ENCODE data around the gene RENBP. TPM values are rescaled to one million over a fixed set of nuclear protein-coding genes. Genes with fewer than 3 reads are reported as not detected.

Gene RENBP
- total and polyA plus RNA-seq, 9 donors: 0.80 to 4.9 (median 2.5) TPM

DNA sequence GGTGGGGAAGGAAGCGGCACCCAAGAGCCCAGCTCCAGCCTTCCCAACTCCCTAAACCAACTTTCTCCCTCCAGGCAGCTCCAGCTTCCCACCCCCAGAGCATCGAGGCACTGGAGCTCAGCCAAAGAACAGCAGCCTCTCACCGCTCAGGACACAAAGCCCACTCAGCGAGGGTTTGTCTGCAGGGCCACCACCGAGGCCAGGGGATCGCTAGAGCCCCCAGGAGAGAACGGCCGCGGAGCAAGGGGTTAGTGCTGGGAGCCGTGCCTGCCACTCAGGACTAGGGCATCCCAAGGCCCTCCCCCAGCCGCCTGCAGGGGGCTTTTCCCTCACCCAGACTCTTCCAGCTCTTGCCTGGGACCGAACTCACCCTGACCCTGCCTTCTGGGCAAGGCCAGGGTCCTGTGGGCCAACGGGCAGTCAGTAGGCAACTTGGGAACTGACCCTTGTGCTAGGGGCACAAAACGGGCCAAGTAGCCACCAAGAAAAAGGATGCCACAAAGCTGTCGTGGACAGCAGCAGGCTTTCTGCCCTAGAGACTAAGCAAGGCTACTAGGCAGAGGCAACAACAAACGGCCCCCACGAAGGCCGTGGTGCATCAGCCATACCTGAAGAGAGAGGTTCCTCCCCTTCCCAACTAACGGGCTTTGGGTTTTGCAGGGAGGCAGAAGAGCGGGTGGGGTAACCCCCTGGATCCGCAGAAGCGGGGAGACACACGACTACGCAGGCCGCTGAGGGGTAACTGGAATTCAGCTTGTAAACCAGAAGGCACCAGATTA is 24.9 kb upstream of the RENBP start:
- peak overlapping the region; percentile 83 for H3K4me3 ChIP-seq
- intact Hi-C loops (cut with DNase I): no loop called here
- no peak for TF ChIP-seq EP300 (IDR thresholded peaks at IDR 0.05)
- TF ChIP-seq CTCF (IDR thresholded peaks at IDR 0.05): no peak
- no peak for TF ChIP-seq POLR2A (IDR thresholded peaks at IDR 0.05)
- H3K9me3 ChIP-seq: no peaks in the 10 kb centered on the region
- H3K27me3 ChIP-seq: no peaks in the 10 kb centered on the region
- 35 to 45% (median 38%) methylated on average over 25 of the region's 25 CpGs for WGBS, 3 donors
- no peaks in the 10 kb centered on the region for H3K36me3 ChIP-seq
- H3K27ac ChIP-seq: peak overlapping the region in 1 of 2 donors; percentile 67
- DNase-seq: peak in 2 of 5 donors; percentile 52 to 60
- H3K4me1 ChIP-seq (ENCODE audit: insufficient read depth): peaks cover 13% of the 10 kb centered on the region

DNA sequence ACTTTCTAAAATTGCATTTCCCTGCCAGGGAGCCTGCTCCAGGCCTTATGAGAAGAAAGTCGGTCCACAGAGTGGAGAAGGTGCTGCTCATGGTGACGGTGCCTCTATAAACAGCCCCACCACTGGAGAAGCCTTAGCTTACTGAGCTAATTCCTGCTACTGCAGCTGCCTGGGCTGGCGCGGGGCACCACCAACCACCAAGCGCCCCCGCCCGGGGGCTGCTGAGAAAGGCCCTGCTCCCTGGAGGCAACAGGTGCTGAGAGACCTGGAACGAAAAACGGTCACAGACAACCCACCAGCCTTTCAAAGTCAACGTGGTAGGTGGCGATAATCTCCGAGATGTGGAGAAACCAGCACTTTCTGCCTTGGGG is 24.3 kb upstream of the RENBP start:
- H3K9me3 ChIP-seq: no peaks in the 10 kb centered on the region
- no peaks in the 10 kb centered on the region for H3K36me3 ChIP-seq
- H3K4me3 ChIP-seq: peak overlapping the region; percentile 83
- no peaks in the 10 kb centered on the region for H3K27me3 ChIP-seq
- 45 to 62% (median 53%) methylated on average over 12 of the region's 12 CpGs for WGBS, 3 donors
- H3K27ac ChIP-seq: peak overlapping the region in 1 of 2 donors; percentile 67
- TF ChIP-seq EP300 (IDR thresholded peaks at IDR 0.05): no peak
- no peak for TF ChIP-seq POLR2A (IDR thresholded peaks at IDR 0.05)
- TF ChIP-seq CTCF (IDR thresholded peaks at IDR 0.05): no peak
- peaks cover 9% of the 10 kb centered on the region for H3K4me1 ChIP-seq (ENCODE audit: insufficient read depth)
- intact Hi-C loops (cut with DNase I): no loop called here
- DNase-seq: peak in 1 of 5 donors; percentile 37

- no peak for DNase-seq
- Histone ChIP-seq H3K27ac (no peak overlapping the region), H3K9me3 (no peaks in the 10 kb centered on the region), H3K27me3 (no peaks in the 10 kb centered on the region), H3K4me3 (no peak overlapping the region), H3K36me3 (no peaks in the 10 kb centered on the region), H3K4me1 (ENCODE audit: insufficient read depth) (peaks cover 5% of the 10 kb centered on the region)
- TF ChIP-seq CTCF (IDR thresholded peaks at IDR 0.05) (no peak), EP300 (IDR thresholded peaks at IDR 0.05) (no peak), POLR2A (IDR thresholded peaks at IDR 0.05) (no peak)
- intact Hi-C loops (cut with DNase I): no loop called here
- 67 to 72% (median 68%) methylated on average over 9 of the region's 9 CpGs for WGBS, 3 donors
Measured at GRCh38 chrX:153968255-153968654, 23.8 kb upstream of the RENBP start.

DNA sequence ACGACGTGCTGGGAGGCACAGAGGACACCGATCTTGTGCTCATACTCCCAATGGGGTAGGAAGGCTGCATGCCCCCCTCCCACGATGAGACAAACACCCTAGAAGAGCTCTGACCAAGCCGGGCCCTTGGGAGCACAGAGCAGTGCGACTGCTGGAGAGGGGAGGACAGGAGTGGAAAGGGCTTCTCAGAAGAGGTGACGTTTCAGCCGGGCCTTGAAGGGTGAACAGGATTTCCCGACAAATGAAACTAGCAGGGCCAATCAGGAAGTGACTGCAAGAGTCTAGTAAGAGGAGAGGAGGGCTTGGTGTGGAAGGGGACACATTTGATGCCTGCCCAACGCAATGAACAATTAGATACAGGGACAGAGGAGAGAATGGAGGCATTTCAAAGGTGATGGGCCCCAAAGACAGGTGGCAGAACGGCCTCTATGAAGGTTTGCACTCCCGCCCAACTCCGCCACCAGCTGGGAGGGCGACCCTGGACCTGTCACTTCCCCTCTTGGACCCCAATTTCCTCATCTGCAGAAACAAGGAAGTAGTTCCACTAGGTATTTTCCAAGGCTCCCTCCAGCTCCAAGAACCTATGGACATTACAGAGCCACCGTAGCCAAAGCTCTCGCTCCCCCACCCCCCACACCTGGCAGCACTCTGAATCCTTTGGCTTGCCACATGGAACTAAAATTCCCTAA is 23.2 kb upstream of the RENBP start:
- no peaks in the 10 kb centered on the region for H3K27me3 ChIP-seq
- peaks cover 5% of the 10 kb centered on the region for H3K4me1 ChIP-seq (ENCODE audit: insufficient read depth)
- 74 to 78% (median 77%) methylated on average over 16 of the region's 16 CpGs for WGBS, 3 donors
- no peak overlapping the region for H3K4me3 ChIP-seq
- no peaks in the 10 kb centered on the region for H3K9me3 ChIP-seq
- no peaks in the 10 kb centered on the region for H3K36me3 ChIP-seq
- no peak for DNase-seq
- intact Hi-C loops (cut with DNase I): loop anchor here in 1 of 4 donors (1.0 kb wide), 1 partner anchor 39 kb away; no protein-coding TSS in a partner anchor
- H3K27ac ChIP-seq: no peak overlapping the region
- no peak for TF ChIP-seq EP300 (IDR thresholded peaks at IDR 0.05)
- TF ChIP-seq POLR2A (IDR thresholded peaks at IDR 0.05): no peak
- TF ChIP-seq CTCF (IDR thresholded peaks at IDR 0.05): no peak
